Measurements from ENCODE around the gene HES7.

DNA sequence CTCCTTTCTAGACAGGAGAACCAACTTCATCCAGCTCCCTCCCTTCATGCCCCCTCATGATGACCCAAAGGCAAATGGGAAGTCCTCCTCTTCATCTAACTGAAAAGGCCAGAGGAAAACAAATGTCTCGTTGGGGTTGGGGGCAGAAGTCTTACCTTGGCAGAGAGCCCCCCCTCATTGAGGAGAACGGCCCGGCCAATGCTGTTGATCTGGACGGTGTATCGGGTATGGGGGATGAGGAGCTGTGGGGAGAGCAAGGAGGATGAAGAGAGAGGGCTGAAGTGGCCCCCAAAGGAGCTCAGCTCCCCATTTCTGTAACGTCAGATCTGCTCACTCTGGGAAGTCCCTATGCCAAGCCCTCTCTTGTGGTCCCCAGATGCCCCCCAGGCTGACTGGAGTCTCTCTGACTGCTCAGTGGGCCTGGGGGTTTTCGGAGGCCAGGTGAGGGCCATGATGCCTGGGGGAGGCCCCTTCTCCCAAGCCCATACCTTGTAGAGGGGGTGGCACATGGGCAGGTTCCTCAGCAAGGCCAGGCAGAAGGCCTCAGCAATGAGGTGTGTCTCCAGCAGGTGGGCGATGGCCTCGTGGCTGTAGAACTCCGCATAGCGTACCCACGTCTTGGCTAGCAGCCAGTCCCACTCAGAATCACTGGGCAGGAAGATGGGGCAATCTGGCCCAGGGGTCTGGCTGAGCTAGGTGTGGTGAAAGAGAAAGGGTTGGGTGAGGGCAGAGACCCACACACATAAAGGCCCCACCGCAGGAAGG lies 47.2 kb downstream of the HES7 start:
- no peak for TF ChIP-seq EZH2 (IDR thresholded peaks at IDR 0.05; ENCODE audit: insufficient read depth, poor library complexity, severe bottlenecking)
- TF ChIP-seq EZH2phosphoT487 (IDR thresholded peaks at IDR 0.05; ENCODE audit: insufficient read depth, low read depth), result no peak

All from GM23248 (cell line).